GM23338 (cell line): ENCODE results near the gene MANEA.

Experiments
- CTCF ChIP-seq, 2 experiments: fragments of 200-600 bp in 1 of 2; sonication (generic) in 1 of 2; conservative IDR thresholded peaks; 2 replicates each; pipeline versions ENCODE4 v1.5.1 to v1.6.1; 2016 to 2017; ENCODE audit warnings: antibody characterized with exemption in 2 of 2, low read depth in 2 of 2, mild to moderate bottlenecking in 2 of 2, moderate library complexity in 1 of 2
- EZH2 ChIP-seq: fragments of 200-600 bp; sonication (generic); IDR thresholded peaks from one replicate; pipeline ENCODE4 v1.8.0; 2017; ENCODE audit warnings: antibody characterized with exemption, mild to moderate bottlenecking, low read depth; ENCODE audit not compliant: unreplicated experiment
- EZH2phosphoT487 ChIP-seq: fragments of 200-600 bp; sonication (generic); IDR thresholded peaks from one replicate; pipeline ENCODE4 v1.8.1; 2018; ENCODE audit warnings: antibody characterized with exemption; ENCODE audit not compliant: unreplicated experiment
- POLR2AphosphoS5 ChIP-seq: IDR thresholded peaks from 2 replicates; pipeline ENCODE4 v1.6.1; 2016; ENCODE audit warnings: antibody characterized with exemption, low read depth
- REST ChIP-seq: IDR thresholded peaks from one replicate; pipeline ENCODE4 v1.6.1; 2018; ENCODE audit warnings: antibody characterized with exemption; ENCODE audit not compliant: unreplicated experiment

- TF ChIP-seq EZH2phosphoT487 = no peak
- peak; percentile 40 to 41 for TF ChIP-seq CTCF (conservative IDR thresholded peaks at IDR 0.05; ENCODE audit: low read depth in 2 of 2)
- TF ChIP-seq POLR2AphosphoS5 = no peak
- TF ChIP-seq REST = no peak
- no peak for TF ChIP-seq EZH2
Measured at GRCh38 chr6:95543798-95544197, 33.5 kb upstream of the MANEA start.
